BJ (cell line): Measurements from ENCODE around the gene ANKFN1. TPM values are rescaled to one million over a fixed set of nuclear protein-coding genes. Genes with fewer than 3 reads are reported as not detected.

ENCODE experiments used
- CTCF ChIA-PET: fragments of 350-600 bp; formaldehyde crosslinking; extraction: SDS; loops from one replicate; lab custom pipeline; 2021; ENCODE audit warnings: antibody characterized with exemption, inconsistent platforms; lab: Yijun Ruan, JAX
- POLR2A ChIA-PET: fragments of 300-600 bp; sonication (Branson Sonifier 250); formaldehyde crosslinking; extraction: SDS; loops from one replicate; lab custom pipeline; 2021; ENCODE audit warnings: antibody characterized with exemption; lab: Charles Lee
- DNase-seq: peaks from one replicate; pipeline ENCODE4 v3.0.0-alpha.2; 2011; ENCODE audit warnings: low read depth
- H3K27me3 ChIP-seq: 2 replicates; pipeline ENCODE4 v1.6.0; 2011; ENCODE audit warnings: low read length; ENCODE audit not compliant: control insufficient read depth, insufficient read depth
- H3K36me3 ChIP-seq: 2 replicates; pipeline ENCODE4 v1.5.1; 2011; ENCODE audit warnings: low read length; ENCODE audit not compliant: control insufficient read depth, insufficient read depth
- H3K4me3 ChIP-seq: 2 replicates; pipeline ENCODE4 v1.5.1; 2011; ENCODE audit warnings: low read depth, mild to moderate bottlenecking, control low read depth, low read length
- CTCF ChIP-seq: IDR thresholded peaks from 2 replicates; pipeline ENCODE4 v1.5.1; 2011; ENCODE audit warnings: low read depth, mild to moderate bottlenecking, control low read depth, inconsistent platforms, low read length, moderate library complexity; ENCODE audit not compliant: insufficient read depth
- polyA plus RNA-seq: library from polyadenylated mRNA; depleted of rRNA; stranded (reverse); fragments of >200 nt; gene quantifications from 2 replicates; pipeline ENCODE4 v1.2.3, GENCODE V29; 2011

ANKFN1 gene
- polyA plus RNA-seq, 1 experiment = 0.06 TPM

- Histone ChIP-seq H3K4me3 (no peak overlapping the region), H3K36me3 (no peaks in the 10 kb centered on the region), H3K27me3 (no peaks in the 10 kb centered on the region)
- ChIA-PET CTCF (no interaction called here), POLR2A (no interaction called here)
- no peak for TF ChIP-seq CTCF
- DNase-seq = no peak
These were observed 50.2 kb downstream of the ANKFN1 start for GRCh38 chr17:56203430-56203829.

GRCh38 chr17:56206351-56206750 is 53.1 kb downstream of the ANKFN1 start:
- no peak for TF ChIP-seq CTCF
- Histone ChIP-seq H3K36me3 (no peaks in the 10 kb centered on the region), H3K27me3 (no peaks in the 10 kb centered on the region), H3K4me3 (no peak overlapping the region)
- ChIA-PET POLR2A (no interaction called here), CTCF (interaction anchor here (0.6 to 0.7 kb wide), 2 partner anchors 9 to 944 kb away, joined by 3 read pairs; no protein-coding TSS in a partner anchor)
- no peak for DNase-seq

GRCh38 chr17:56213031-56213430 is 59.8 kb downstream of the ANKFN1 start:
- Histone ChIP-seq H3K4me3 (no peak overlapping the region), H3K36me3 (no peaks in the 10 kb centered on the region), H3K27me3 (no peaks in the 10 kb centered on the region)
- no peak for TF ChIP-seq CTCF
- ChIA-PET CTCF (interaction anchor here (1.0 to 1.1 kb wide), 2 partner anchors 11 to 13 kb away, joined by 3 read pairs; no protein-coding TSS in a partner anchor), POLR2A (no interaction called here)
- DNase-seq = no peak

- TF ChIP-seq CTCF = no peak
- DNase-seq = no peak
These were observed 64.6 kb downstream of the ANKFN1 start for GRCh38 chr17:56217921-56218320.

GRCh38 chr17:56222255-56222654 is 69.0 kb downstream of the ANKFN1 start:
- no peak overlapping the region for H3K4me3 ChIP-seq
- POLR2A ChIA-PET = no interaction called here
- DNase-seq = no peak
- no peak for TF ChIP-seq CTCF
- CTCF ChIA-PET = interaction anchor here (0.9 kb wide), 1 partner anchor 17 kb away, joined by 3 read pairs; no protein-coding TSS in a partner anchor
- H3K27me3 ChIP-seq = no peaks in the 10 kb centered on the region
- H3K36me3 ChIP-seq = no peaks in the 10 kb centered on the region

More at GRCh38 chr17:56217921-56218320, 64.6 kb downstream of the ANKFN1 start:
- Histone ChIP-seq H3K27me3 (no peaks in the 10 kb centered on the region), H3K36me3 (no peaks in the 10 kb centered on the region), H3K4me3 (no peak overlapping the region)
- ChIA-PET POLR2A (no interaction called here), CTCF (interaction anchor here (2.9 kb wide), 1 partner anchor 8 kb away, joined by 6 read pairs; no protein-coding TSS in a partner anchor)
